ENCODE results near the gene PLK2.

The PLK2 gene

GRCh38 chr5:58412081-58412480 is 47.8 kb downstream of the PLK2 start:
- H3K23ac ChIP-seq (ENCODE audit: low read length), result no peak overlapping the region
- no peak overlapping the region for H4K8ac ChIP-seq (ENCODE audit: low read depth, low read length)
- no peak overlapping the region for H2BK120ac ChIP-seq (ENCODE audit: low read depth, low read length)
- H3K4ac ChIP-seq (ENCODE audit: low read depth, low read length), result no peak overlapping the region
- H3K56ac ChIP-seq (ENCODE audit: low read length), result no peak overlapping the region
- no peak overlapping the region for H3K4me3 ChIP-seq (ENCODE audit: low read length)
- H3K18ac ChIP-seq (ENCODE audit: low read length), result no peak overlapping the region
- H3K79me2 ChIP-seq (ENCODE audit: control insufficient read depth, insufficient read depth, low read length), result no peaks in the 10 kb centered on the region
- peak; percentile 18 for DNase-seq
- no peak overlapping the region for H3K4me2 ChIP-seq (ENCODE audit: low read length)
- no peak overlapping the region for H2BK15ac ChIP-seq (replicated peaks; ENCODE audit: low read depth)
- WGBS (ENCODE audit: extremely low coverage, insufficient coverage, low lambda C conversion rate), result no CpG with 5 or more reads among the region's 2 CpGs
- no peaks in the 10 kb centered on the region for H3K4me1 ChIP-seq (ENCODE audit: control insufficient read depth, low read depth, low read length)
- H2BK5ac ChIP-seq (ENCODE audit: low read length), result no peak overlapping the region
- H3K27ac ChIP-seq (ENCODE audit: low read depth, low read length), result no peak overlapping the region
- H3K9ac ChIP-seq (ENCODE audit: low read length), result no peak overlapping the region
- no peaks in the 10 kb centered on the region for H3K36me3 ChIP-seq (ENCODE audit: control insufficient read depth, insufficient read depth, low read length)
- H3K27me3 ChIP-seq (ENCODE audit: insufficient read depth, low read length, poor library complexity), result no peaks in the 10 kb centered on the region
- no peak overlapping the region for H2AK5ac ChIP-seq (ENCODE audit: low read length)
- H4K5ac ChIP-seq (ENCODE audit: low read length), result no peak overlapping the region
- no peaks in the 10 kb centered on the region for H3K79me1 ChIP-seq (ENCODE audit: low read length)

- no peaks in the 10 kb centered on the region for H3K4me1 ChIP-seq (ENCODE audit: control insufficient read depth, low read depth, low read length)
- DNase-seq, result no peak
- no peak overlapping the region for H3K56ac ChIP-seq (ENCODE audit: low read length)
- no peak overlapping the region for H2BK120ac ChIP-seq (ENCODE audit: low read depth, low read length)
- no peak overlapping the region for H3K23ac ChIP-seq (ENCODE audit: low read length)
- H3K36me3 ChIP-seq (ENCODE audit: control insufficient read depth, insufficient read depth, low read length), result no peaks in the 10 kb centered on the region
- no peaks in the 10 kb centered on the region for H3K27me3 ChIP-seq (ENCODE audit: insufficient read depth, low read length, poor library complexity)
- no peak overlapping the region for H2AK5ac ChIP-seq (ENCODE audit: low read length)
- no peak overlapping the region for H3K27ac ChIP-seq (ENCODE audit: low read depth, low read length)
- WGBS (ENCODE audit: extremely low coverage, insufficient coverage, low lambda C conversion rate), result no CpG with 5 or more reads among the region's 1 CpG
- H3K9ac ChIP-seq (ENCODE audit: low read length), result no peak overlapping the region
- no peaks in the 10 kb centered on the region for H3K79me2 ChIP-seq (ENCODE audit: control insufficient read depth, insufficient read depth, low read length)
- no peak overlapping the region for H3K4me2 ChIP-seq (ENCODE audit: low read length)
- H3K79me1 ChIP-seq (ENCODE audit: low read length), result no peaks in the 10 kb centered on the region
- no peak overlapping the region for H3K4me3 ChIP-seq (ENCODE audit: low read length)
- no peak overlapping the region for H2BK15ac ChIP-seq (replicated peaks; ENCODE audit: low read depth)
- H4K8ac ChIP-seq (ENCODE audit: low read depth, low read length), result no peak overlapping the region
- H4K5ac ChIP-seq (ENCODE audit: low read length), result no peak overlapping the region
- no peak overlapping the region for H2BK5ac ChIP-seq (ENCODE audit: low read length)
- no peak overlapping the region for H3K4ac ChIP-seq (ENCODE audit: low read depth, low read length)
- no peak overlapping the region for H3K18ac ChIP-seq (ENCODE audit: low read length)
Measured at GRCh38 chr5:58411372-58411771, 48.5 kb downstream of the PLK2 start.

DNA sequence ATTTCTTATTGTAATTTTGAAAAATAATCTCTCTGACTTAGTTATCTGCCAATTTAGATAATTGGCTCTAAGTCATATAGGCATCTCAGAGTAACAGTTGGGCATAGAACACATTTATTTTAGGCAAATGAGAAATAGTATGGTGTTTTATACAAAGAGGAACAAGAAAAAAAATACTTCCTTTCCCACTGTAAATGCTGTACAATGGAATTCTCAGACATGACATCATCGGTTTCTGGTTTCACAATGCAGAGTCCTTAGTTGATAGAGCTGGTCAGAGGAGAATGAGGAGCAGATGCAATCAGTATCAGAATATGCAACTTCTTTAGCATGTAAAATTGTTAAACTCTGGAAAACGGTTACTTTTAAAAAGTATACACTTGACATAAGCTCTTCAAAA is 49.4 kb downstream of the PLK2 start:
- no peak overlapping the region for H4K8ac ChIP-seq (ENCODE audit: low read depth, low read length)
- no CpG with 5 or more reads among the region's 2 CpGs for WGBS (ENCODE audit: extremely low coverage, insufficient coverage, low lambda C conversion rate)
- no peaks in the 10 kb centered on the region for H3K4me1 ChIP-seq (ENCODE audit: control insufficient read depth, low read depth, low read length)

GRCh38 chr5:58407042-58407719 is 52.7 kb downstream of the PLK2 start:
- Histone ChIP-seq H2BK15ac (replicated peaks; ENCODE audit: low read depth) (no peak overlapping the region), H3K56ac (ENCODE audit: low read length) (no peak overlapping the region), H3K4me1 (ENCODE audit: control insufficient read depth, low read depth, low read length) (no peaks in the 10 kb centered on the region), H3K23ac (ENCODE audit: low read length) (no peak overlapping the region), H4K8ac (ENCODE audit: low read depth, low read length) (no peak overlapping the region), H3K4ac (ENCODE audit: low read depth, low read length) (no peak overlapping the region), H4K5ac (ENCODE audit: low read length) (no peak overlapping the region), H2AK5ac (ENCODE audit: low read length) (no peak overlapping the region), H3K4me3 (ENCODE audit: low read length) (no peak overlapping the region), H2BK120ac (ENCODE audit: low read depth, low read length) (no peak overlapping the region), H3K4me2 (ENCODE audit: low read length) (no peak overlapping the region), H3K27me3 (ENCODE audit: insufficient read depth, low read length, poor library complexity) (no peaks in the 10 kb centered on the region), H3K79me2 (ENCODE audit: control insufficient read depth, insufficient read depth, low read length) (no peaks in the 10 kb centered on the region), H3K79me1 (ENCODE audit: low read length) (no peaks in the 10 kb centered on the region), H3K9ac (ENCODE audit: low read length) (no peak overlapping the region), H3K18ac (ENCODE audit: low read length) (no peak overlapping the region), H2BK5ac (ENCODE audit: low read length) (no peak overlapping the region), H3K27ac (ENCODE audit: low read depth, low read length) (no peak overlapping the region), H3K36me3 (ENCODE audit: control insufficient read depth, insufficient read depth, low read length) (no peaks in the 10 kb centered on the region)
- peak; percentile 62 for DNase-seq
- WGBS (ENCODE audit: extremely low coverage, insufficient coverage, low lambda C conversion rate), result no CpG with 5 or more reads among the region's 1 CpG

More for the DNA sequence above, 49.4 kb downstream of the PLK2 start:
- H3K79me2 ChIP-seq (ENCODE audit: control insufficient read depth, insufficient read depth, low read length), result no peaks in the 10 kb centered on the region
- no peak overlapping the region for H3K4me2 ChIP-seq (ENCODE audit: low read length)
- H3K4me3 ChIP-seq (ENCODE audit: low read length), result no peak overlapping the region
- no peak overlapping the region for H2BK120ac ChIP-seq (ENCODE audit: low read depth, low read length)
- DNase-seq, result peak; percentile 56
- H3K9ac ChIP-seq (ENCODE audit: low read length), result no peak overlapping the region
- no peak overlapping the region for H3K18ac ChIP-seq (ENCODE audit: low read length)
- H3K27me3 ChIP-seq (ENCODE audit: insufficient read depth, low read length, poor library complexity), result no peaks in the 10 kb centered on the region
- no peak overlapping the region for H4K5ac ChIP-seq (ENCODE audit: low read length)
- no peak overlapping the region for H2AK5ac ChIP-seq (ENCODE audit: low read length)
- no peak overlapping the region for H3K23ac ChIP-seq (ENCODE audit: low read length)
- no peak overlapping the region for H2BK5ac ChIP-seq (ENCODE audit: low read length)
- H3K56ac ChIP-seq (ENCODE audit: low read length), result no peak overlapping the region
- H3K36me3 ChIP-seq (ENCODE audit: control insufficient read depth, insufficient read depth, low read length), result no peaks in the 10 kb centered on the region
- H3K79me1 ChIP-seq (ENCODE audit: low read length), result no peaks in the 10 kb centered on the region
- H3K4ac ChIP-seq (ENCODE audit: low read depth, low read length), result no peak overlapping the region
- H3K27ac ChIP-seq (ENCODE audit: low read depth, low read length), result no peak overlapping the region
- H2BK15ac ChIP-seq (replicated peaks; ENCODE audit: low read depth), result no peak overlapping the region

DNA sequence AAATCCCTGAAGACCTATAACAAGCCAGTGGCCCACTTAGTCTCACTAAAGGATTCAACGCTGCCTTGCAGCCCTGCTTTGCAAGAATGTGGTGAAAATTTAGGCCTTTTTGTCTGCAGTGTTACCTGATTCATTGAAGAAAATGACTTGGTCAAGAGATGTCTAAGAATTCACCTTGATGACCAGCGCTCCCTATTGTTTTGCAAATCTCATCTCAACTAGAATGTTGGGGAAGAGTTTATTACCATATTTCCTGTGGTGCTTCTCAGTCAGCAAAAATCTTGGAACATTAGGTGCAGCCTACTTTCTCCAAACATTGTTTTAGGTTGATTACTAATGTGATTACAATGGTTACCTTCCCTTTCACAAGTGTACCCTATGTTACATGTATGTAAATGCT is 53.5 kb downstream of the PLK2 start:
- Histone ChIP-seq H3K9ac (ENCODE audit: low read length) (no peak overlapping the region), H3K4me2 (ENCODE audit: low read length) (no peak overlapping the region), H3K56ac (ENCODE audit: low read length) (no peak overlapping the region), H3K4me3 (ENCODE audit: low read length) (no peak overlapping the region), H3K4me1 (ENCODE audit: control insufficient read depth, low read depth, low read length) (no peaks in the 10 kb centered on the region), H3K79me1 (ENCODE audit: low read length) (no peaks in the 10 kb centered on the region), H3K18ac (ENCODE audit: low read length) (no peak overlapping the region), H4K8ac (ENCODE audit: low read depth, low read length) (no peak overlapping the region), H3K27ac (ENCODE audit: low read depth, low read length) (no peak overlapping the region), H2BK15ac (replicated peaks; ENCODE audit: low read depth) (no peak overlapping the region), H3K36me3 (ENCODE audit: control insufficient read depth, insufficient read depth, low read length) (no peaks in the 10 kb centered on the region), H2AK5ac (ENCODE audit: low read length) (no peak overlapping the region), H3K27me3 (ENCODE audit: insufficient read depth, low read length, poor library complexity) (no peaks in the 10 kb centered on the region), H3K79me2 (ENCODE audit: control insufficient read depth, insufficient read depth, low read length) (no peaks in the 10 kb centered on the region), H2BK5ac (ENCODE audit: low read length) (no peak overlapping the region), H4K5ac (ENCODE audit: low read length) (no peak overlapping the region), H2BK120ac (ENCODE audit: low read depth, low read length) (no peak overlapping the region), H3K23ac (ENCODE audit: low read length) (no peak overlapping the region), H3K4ac (ENCODE audit: low read depth, low read length) (no peak overlapping the region)
- DNase-seq, result peak; percentile 64
- no CpG with 5 or more reads among the region's 2 CpGs for WGBS (ENCODE audit: extremely low coverage, insufficient coverage, low lambda C conversion rate)

DNA sequence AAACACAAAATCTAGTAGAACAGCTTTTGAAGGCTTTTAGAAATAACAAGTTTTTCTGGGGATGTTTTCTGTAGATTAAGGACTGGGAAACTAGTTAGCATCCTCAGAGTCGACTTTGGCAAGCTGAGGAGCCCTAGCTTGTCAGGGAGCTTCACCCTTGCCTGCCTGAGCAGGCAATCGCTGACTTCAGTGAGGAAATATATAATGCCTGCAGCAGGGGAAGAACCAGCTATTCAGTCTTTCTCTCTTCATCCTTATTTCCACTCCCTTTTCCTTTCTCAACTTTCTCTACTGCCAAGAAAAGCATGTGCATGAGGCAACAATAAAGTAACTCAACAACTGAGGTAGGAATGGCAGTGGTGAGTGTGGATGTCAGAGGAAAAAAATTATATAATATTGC is 54.7 kb downstream of the PLK2 start:
- Histone ChIP-seq H3K9ac (ENCODE audit: low read length) (no peak overlapping the region), H3K18ac (ENCODE audit: low read length) (no peak overlapping the region), H3K27me3 (ENCODE audit: insufficient read depth, low read length, poor library complexity) (no peaks in the 10 kb centered on the region), H2AK5ac (ENCODE audit: low read length) (no peak overlapping the region), H3K56ac (ENCODE audit: low read length) (no peak overlapping the region), H3K4me1 (ENCODE audit: control insufficient read depth, low read depth, low read length) (no peaks in the 10 kb centered on the region), H3K4ac (ENCODE audit: low read depth, low read length) (no peak overlapping the region), H3K79me1 (ENCODE audit: low read length) (no peaks in the 10 kb centered on the region), H4K8ac (ENCODE audit: low read depth, low read length) (no peak overlapping the region), H3K4me2 (ENCODE audit: low read length) (no peak overlapping the region), H3K27ac (ENCODE audit: low read depth, low read length) (no peak overlapping the region), H3K4me3 (ENCODE audit: low read length) (no peak overlapping the region), H3K23ac (ENCODE audit: low read length) (no peak overlapping the region), H4K5ac (ENCODE audit: low read length) (no peak overlapping the region), H2BK5ac (ENCODE audit: low read length) (no peak overlapping the region), H2BK120ac (ENCODE audit: low read depth, low read length) (no peak overlapping the region), H3K79me2 (ENCODE audit: control insufficient read depth, insufficient read depth, low read length) (no peaks in the 10 kb centered on the region), H2BK15ac (replicated peaks; ENCODE audit: low read depth) (no peak overlapping the region), H3K36me3 (ENCODE audit: control insufficient read depth, insufficient read depth, low read length) (no peaks in the 10 kb centered on the region)
- no CpG with 5 or more reads among the region's 2 CpGs for WGBS (ENCODE audit: extremely low coverage, insufficient coverage, low lambda C conversion rate)
- DNase-seq, result no peak
